Measurements from ENCODE around the gene ZP3.
"Not testable (repeated sequence)": the region's sequence is repeated elsewhere in the genome, so short reads cannot be mapped to it uniquely, and the experiment has no call there.

- TF ChIP-seq CTCF (conservative IDR thresholded peaks at IDR 0.05; ENCODE audit: low read length); EZH2phosphoT487 (IDR thresholded peaks at IDR 0.05; ENCODE audit: borderline replicate concordance, low read depth, low read length): not testable (repeated sequence)
These were observed 32.3 kb downstream of the ZP3 start for GRCh38 chr7:76457017-76457416.

Data from OCI-LY7 (cell line).